C4-2B (cell line): ENCODE measurements around the gene FAM89B.

Experiments
- H3K27ac ChIP-seq: fragments of 450-650 bp; 2 replicates; pipeline ENCODE4 v1.5.1; 2017
- CTCF ChIP-seq: fragments of 450-650 bp; conservative IDR thresholded peaks from 2 replicates; pipeline ENCODE4 v1.5.1; 2017; ENCODE audit warnings: mild to moderate bottlenecking
- ZFX ChIP-seq: fragments of 450-650 bp; IDR thresholded peaks from 2 replicates; pipeline ENCODE4 v1.6.1; 2017

The FAM89B gene

DNA sequence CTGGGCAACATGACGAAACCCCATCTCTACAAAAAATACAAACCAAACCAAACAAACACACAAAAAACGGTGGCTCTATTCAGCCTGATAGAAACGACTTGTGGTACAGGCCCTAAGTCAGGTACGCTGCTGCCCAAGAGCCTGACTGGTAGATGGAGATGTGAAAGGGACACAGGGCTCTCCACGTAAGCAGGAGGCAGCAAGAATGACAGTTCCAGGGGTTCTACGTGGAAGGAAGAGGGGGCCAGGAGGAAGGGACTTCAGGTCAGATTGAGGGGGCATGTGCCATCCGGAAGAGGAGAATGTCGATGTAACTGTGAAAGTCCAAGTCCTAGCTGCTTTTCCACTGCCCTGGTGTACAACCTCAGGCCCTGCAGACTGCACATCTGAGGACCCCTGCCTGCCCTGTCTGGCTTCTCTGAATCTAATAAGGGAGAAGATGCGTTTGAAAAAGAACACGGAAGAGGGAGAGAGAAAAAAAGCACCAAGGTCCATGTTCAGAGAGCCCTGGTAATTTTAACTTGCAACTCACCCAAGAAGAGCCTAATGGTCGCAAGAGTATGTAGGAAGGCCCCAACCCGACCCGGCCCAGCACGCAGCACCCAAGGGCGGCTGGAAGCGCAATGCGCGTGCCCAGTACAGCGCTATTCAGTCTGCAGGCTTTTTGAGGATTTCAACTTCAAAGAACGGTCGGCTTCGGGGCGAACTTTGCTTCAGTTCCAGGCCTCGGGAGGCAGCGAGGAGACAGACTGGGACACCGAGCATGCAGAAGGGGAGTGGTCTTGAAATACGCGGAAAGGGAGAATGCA, 3.0 kb upstream of the FAM89B start:
- H3K27ac ChIP-seq: peak overlapping the region; percentile 84
- TF ChIP-seq ZFX (peak; percentile 67; the same call in 1 of the 2 replicates), CTCF (no peak)

GRCh38 chr11:65569973-65570918, 2.1 kb upstream of the FAM89B start, which contains the start of gene ZNRD2:
Gene ZNRD2, plus strand, starts transcription at chr11:65570477. Its CDS starts 15 bp downstream, at chr11:65570492.
- TF ChIP-seq ZFX: 0 out of 2 replicates have a peak, but pooled peaks have one; percentile 46
- peak; percentile 75 for TF ChIP-seq CTCF
- H3K27ac ChIP-seq: peak within 1 kb of the TSS; percentile 84

GRCh38 chr11:65571420-65571819, 918 bp upstream of the FAM89B start:
- H3K27ac ChIP-seq: peak overlapping the region; percentile 84

DNA sequence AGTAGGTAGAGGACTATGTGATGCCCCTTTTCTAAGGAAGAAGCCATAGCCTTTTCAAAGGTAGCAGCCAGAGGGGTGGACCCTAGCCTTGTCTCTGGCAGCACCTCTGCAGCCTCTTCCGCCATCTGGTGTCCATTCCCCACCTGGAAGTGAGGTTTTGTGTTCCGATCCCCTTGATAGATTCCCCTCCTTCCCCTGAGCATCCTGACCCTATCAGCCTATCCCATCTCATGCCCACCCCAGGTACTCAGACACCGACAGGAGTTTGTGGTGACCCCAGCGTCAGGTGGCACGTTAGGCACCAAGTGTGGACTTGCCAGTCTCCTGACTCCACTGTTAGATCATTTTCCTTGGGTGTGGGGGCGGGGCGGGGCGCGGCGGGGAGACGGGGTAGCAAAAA, 398 bp upstream of the FAM89B start:
- TF ChIP-seq CTCF (peak; percentile 47), ZFX (no peak)
- H3K27ac ChIP-seq: peak overlapping the region; percentile 84

More at GRCh38 chr11:65571420-65571819, 918 bp upstream of the FAM89B start:
- no peak for TF ChIP-seq ZFX
- TF ChIP-seq CTCF: no peak

DNA sequence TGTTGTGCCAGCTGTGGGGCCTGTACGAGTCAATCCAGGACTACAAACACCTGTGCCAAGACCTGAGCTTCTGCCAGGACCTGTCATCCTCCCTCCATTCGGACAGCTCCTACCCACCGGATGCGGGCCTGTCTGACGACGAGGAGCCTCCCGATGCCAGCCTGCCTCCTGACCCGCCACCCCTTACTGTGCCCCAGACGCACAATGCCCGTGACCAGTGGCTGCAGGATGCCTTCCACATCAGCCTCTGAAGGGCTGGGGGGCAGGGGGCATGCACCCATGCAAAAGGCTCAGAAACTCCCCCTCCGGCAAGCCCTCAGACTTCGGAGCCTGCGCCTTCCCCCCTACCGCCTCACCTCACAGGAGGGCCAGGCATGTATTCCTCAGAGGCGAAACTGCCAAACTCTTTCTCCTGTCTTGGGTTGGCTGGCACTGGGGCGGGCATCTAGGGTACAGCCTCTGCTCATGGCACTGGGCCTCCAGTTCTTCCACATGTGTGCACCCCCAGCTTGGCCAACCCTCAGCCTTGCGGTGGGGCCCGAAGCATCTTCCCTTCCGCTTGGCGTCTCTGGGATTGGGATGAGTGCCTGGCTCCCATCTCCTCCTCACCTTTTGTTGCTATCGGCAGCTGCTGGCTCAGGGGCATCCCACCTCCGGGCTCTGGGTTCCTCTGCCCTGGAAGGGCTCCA, 1.2 kb downstream of the FAM89B start:
- H3K27ac ChIP-seq: peak overlapping the region; percentile 84
- TF ChIP-seq ZFX: no peak
- no peak for TF ChIP-seq CTCF

DNA sequence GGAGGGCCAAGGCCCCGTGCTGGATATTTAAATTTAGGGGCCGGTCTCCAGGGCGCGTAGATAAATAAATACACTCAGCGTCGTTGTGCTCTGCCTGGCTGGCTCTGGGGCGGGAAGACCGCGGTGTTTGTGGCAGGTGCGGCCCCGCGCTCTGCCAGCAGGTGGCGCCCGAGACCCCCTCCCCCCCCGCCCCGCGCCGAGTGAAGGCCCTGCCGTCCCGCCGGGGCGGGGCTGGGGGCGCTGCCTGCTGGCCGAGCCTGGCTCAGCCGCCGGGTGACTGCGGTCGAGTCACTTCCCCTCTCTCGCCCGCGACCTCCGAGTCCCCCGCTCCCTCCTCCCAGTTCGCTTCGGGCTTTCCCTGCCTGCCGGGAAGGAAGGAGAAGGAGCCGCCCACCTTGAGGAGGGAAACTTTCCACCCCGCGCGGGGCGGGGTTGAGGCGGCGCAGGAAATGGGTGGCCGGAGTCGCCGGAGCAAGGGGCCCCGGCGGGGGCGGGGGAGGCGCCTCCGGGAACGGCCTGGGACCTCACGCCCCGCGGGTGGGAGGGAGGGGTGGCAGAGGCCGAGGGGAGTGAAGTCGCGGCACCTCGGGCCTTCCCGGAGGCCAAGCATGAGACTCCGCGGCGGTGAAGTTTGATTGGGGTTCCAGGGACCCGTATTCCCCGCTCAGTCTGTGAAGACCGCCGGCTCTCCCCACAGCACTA, 1.9 kb downstream of the FAM89B start:
- peak; percentile 99 for TF ChIP-seq CTCF
- no peak for TF ChIP-seq ZFX
- peak overlapping the region; percentile 84 for H3K27ac ChIP-seq
